HL-60 (cell line): ENCODE data around the gene PRRX2.

Experiments
- DNase-seq, 2 experiments: peaks; one replicate each; pipeline ENCODE4 v3.0.0-alpha.2; 2010 to 2020; ENCODE audit warnings: low read depth in 1 of 2, low spot score in 1 of 2
- H3K27ac ChIP-seq: fragments of 250-450 bp; sonication (Bioruptor Pico); replicated peaks from 2 replicates; pipeline ENCODE4 v1.5.1; 2020; ENCODE audit warnings: mild to moderate bottlenecking, moderate library complexity
- H3K27me3 ChIP-seq: fragments of 250-450 bp; sonication (Bioruptor Pico); 2 replicates; pipeline ENCODE4 v1.5.1; 2021; ENCODE audit warnings: mild to moderate bottlenecking, moderate library complexity; ENCODE audit not compliant: insufficient read depth, poor library complexity, severe bottlenecking
- H3K4me3 ChIP-seq: replicated peaks from 2 replicates; pipeline ENCODE4 v1.5.1; 2011; ENCODE audit warnings: mild to moderate bottlenecking, control low read depth, low read length; ENCODE audit not compliant: insufficient read depth
- GABPA ChIP-seq: IDR thresholded peaks from 2 replicates; pipeline ENCODE4 v1.6.1; 2012; ENCODE audit warnings: low read depth
- POLR2AphosphoS5 ChIP-seq: IDR thresholded peaks from 2 replicates; pipeline ENCODE4 v1.6.1; 2012; ENCODE audit warnings: low read depth
- SPI1 ChIP-seq: IDR thresholded peaks from 2 replicates; pipeline ENCODE4 v1.6.1; 2012; ENCODE audit warnings: low read depth, mild to moderate bottlenecking, borderline replicate concordance
- TF ChIP-seq, protein P1 (sequence below): IDR thresholded peaks from one replicate; pipeline ENCODE4 v1.5.1; 2011; ENCODE audit warnings: low read length, control low read depth, inconsistent platforms; ENCODE audit not compliant: insufficient read depth
- TF ChIP-seq, protein P2 (sequence below): IDR thresholded peaks from 2 replicates; pipeline ENCODE4 v1.6.1; 2012; ENCODE audit warnings: low read depth; ENCODE audit not compliant: insufficient replicate concordance

Gene PRRX2

DNA sequence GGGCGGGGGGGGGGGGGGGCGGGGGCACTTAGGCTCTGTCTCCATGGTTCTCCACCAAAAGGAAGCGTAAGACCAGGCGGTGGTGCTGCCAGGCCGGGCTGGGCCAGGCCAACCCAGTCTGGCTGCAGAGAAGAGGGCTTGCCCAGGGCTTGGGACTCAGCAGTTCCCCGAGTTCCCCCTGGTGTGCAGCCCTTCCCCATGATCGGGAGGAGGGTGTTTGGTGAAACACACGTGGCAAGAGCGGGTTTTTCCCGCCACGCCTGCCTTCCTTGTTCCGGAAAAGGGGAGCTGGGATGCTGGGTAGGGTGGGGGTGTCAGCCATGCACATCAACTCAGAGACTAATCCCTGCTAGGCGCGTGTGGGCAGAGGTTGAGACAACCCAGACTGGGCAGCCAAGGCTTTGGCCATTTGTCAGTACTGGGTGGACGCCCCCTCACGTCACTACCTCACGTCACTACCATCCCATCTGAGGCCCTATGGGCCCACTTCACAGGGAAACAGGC lies 32.9 kb downstream of the PRRX2 start:
- no peak overlapping the region for H3K27ac ChIP-seq
- H3K4me3 ChIP-seq, result no peak overlapping the region
- H3K27me3 ChIP-seq, result peaks cover 26% of the 10 kb centered on the region
- TF ChIP-seq, protein P1, sequence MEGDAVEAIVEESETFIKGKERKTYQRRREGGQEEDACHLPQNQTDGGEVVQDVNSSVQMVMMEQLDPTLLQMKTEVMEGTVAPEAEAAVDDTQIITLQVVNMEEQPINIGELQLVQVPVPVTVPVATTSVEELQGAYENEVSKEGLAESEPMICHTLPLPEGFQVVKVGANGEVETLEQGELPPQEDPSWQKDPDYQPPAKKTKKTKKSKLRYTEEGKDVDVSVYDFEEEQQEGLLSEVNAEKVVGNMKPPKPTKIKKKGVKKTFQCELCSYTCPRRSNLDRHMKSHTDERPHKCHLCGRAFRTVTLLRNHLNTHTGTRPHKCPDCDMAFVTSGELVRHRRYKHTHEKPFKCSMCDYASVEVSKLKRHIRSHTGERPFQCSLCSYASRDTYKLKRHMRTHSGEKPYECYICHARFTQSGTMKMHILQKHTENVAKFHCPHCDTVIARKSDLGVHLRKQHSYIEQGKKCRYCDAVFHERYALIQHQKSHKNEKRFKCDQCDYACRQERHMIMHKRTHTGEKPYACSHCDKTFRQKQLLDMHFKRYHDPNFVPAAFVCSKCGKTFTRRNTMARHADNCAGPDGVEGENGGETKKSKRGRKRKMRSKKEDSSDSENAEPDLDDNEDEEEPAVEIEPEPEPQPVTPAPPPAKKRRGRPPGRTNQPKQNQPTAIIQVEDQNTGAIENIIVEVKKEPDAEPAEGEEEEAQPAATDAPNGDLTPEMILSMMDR, result no peak
- no peak for TF ChIP-seq GABPA
- TF ChIP-seq SPI1, result no peak
- TF ChIP-seq, protein P2, sequence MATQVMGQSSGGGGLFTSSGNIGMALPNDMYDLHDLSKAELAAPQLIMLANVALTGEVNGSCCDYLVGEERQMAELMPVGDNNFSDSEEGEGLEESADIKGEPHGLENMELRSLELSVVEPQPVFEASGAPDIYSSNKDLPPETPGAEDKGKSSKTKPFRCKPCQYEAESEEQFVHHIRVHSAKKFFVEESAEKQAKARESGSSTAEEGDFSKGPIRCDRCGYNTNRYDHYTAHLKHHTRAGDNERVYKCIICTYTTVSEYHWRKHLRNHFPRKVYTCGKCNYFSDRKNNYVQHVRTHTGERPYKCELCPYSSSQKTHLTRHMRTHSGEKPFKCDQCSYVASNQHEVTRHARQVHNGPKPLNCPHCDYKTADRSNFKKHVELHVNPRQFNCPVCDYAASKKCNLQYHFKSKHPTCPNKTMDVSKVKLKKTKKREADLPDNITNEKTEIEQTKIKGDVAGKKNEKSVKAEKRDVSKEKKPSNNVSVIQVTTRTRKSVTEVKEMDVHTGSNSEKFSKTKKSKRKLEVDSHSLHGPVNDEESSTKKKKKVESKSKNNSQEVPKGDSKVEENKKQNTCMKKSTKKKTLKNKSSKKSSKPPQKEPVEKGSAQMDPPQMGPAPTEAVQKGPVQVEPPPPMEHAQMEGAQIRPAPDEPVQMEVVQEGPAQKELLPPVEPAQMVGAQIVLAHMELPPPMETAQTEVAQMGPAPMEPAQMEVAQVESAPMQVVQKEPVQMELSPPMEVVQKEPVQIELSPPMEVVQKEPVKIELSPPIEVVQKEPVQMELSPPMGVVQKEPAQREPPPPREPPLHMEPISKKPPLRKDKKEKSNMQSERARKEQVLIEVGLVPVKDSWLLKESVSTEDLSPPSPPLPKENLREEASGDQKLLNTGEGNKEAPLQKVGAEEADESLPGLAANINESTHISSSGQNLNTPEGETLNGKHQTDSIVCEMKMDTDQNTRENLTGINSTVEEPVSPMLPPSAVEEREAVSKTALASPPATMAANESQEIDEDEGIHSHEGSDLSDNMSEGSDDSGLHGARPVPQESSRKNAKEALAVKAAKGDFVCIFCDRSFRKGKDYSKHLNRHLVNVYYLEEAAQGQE, result no peak
- no peak for TF ChIP-seq POLR2AphosphoS5
- DNase-seq, result no peak

DNA sequence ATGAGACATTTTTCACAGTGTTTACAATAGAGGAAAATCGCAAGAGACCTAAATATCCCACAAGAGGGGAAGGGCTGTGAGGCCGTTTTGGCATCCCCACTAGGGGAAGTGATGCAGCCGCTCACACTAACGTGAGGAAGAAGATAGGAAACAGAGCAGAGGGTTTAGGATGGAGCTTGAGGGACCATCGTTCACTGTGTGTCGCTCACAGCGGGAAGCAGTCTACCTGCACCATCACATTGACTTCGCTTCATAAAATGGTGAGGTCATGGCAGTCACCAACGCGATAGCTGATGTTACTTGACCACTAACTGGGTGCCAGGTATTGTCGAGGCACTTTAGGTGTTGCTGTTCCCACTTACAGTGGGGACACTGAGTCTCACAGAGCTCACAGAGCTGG lies 35.6 kb downstream of the PRRX2 start:
- TF ChIP-seq, protein P2, result no peak
- TF ChIP-seq SPI1 (no peak; the same call in 1 of the 2 replicates), POLR2AphosphoS5 (no peak)
- TF ChIP-seq, protein P1, result no peak
- DNase-seq, result no peak
- Histone ChIP-seq H3K27ac (no peak overlapping the region), H3K27me3 (peaks cover 15% of the 10 kb centered on the region), H3K4me3 (no peak overlapping the region)

DNA sequence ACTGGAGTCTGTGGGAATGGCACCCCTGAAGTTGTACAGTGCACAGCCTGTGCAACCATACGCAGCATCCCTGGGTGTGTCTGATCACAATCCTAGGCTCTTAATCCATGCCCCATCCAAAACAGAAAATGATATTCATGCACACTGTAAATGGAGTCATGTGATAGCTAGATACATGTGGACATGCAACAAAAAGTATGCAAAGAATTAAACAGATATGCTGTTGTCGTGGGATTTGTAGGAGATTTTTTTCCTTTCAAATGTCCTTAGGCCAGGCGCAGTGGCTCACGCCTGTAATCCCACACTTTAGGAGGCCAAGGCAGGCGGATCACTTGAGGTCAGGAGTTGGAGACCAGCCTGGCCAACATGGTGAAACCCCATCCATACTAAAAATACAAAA lies 36.1 kb downstream of the PRRX2 start:
- no peak overlapping the region for H3K27ac ChIP-seq
- no peak for DNase-seq
- peaks cover 10% of the 10 kb centered on the region for H3K27me3 ChIP-seq
- no peak overlapping the region for H3K4me3 ChIP-seq
- TF ChIP-seq POLR2AphosphoS5 (no peak), GABPA (no peak), SPI1 (no peak)
- TF ChIP-seq, protein P1, result no peak
- TF ChIP-seq, protein P2, result no peak
